ENCODE results near the gene CLEC1A. TPM values are rescaled to one million over a fixed set of nuclear protein-coding genes. Genes with fewer than 3 reads are reported as not detected.

The CLEC1A gene
- polyA plus RNA-seq, 1 of the 3 experiments (the other 2 are of a cell fraction) = not detected

DNA sequence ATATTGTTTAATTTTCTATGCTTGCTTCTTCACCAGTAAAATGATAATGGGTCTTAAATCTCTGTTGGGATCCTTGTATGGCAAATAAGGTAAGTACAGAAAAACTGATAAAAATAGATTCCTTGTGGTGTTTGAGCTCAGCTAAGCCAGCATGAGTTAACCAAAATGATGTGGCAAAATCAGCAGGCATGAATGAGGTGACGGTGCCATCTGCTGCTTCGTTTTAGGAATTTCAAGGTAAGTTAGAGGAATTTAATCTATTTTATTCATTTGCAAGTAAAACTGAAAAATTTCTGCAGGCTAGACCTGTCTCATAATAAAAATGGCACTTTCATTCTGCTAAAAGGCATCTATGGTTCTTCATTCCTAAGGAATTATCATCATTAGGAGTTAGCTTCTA is 41.2 kb upstream of the CLEC1A start (continued):
- no peak for TF ChIP-seq JUND (IDR thresholded peaks at IDR 0.05)

DNA sequence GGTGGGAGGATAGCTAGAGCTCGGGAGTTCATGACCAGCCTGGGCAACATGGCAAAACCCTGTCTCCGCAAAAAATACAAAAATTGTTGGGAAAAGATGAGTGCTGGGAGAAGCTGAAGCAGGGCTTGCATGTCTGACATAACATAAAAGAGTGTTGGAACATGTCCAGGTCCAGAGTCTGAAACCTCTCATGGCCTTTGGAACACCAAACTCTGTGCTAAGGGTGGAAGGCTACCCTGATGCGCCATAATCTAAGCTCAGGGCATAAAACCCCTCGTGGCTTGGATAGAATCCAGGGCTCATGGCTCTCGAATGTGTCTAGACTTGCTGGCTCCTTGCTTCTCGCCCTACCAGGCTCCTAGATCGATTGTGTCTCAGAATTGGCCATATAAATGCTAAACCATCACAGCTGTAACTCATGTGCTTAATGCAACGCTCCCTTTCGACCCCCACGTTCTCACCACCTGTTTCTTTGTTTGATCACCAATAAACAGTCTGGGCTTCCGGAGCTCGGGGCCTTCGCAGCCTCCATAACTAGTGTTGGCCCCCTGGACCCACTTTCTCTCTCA is 37.9 kb upstream of the CLEC1A start:
- 28% methylated on average over 10 of the region's 13 CpGs for WGBS (ENCODE audit: low lambda C conversion rate)
- H3K9me2 ChIP-seq = no peaks in the 10 kb centered on the region
- no peak overlapping the region for H3K27ac ChIP-seq (ENCODE audit: low read depth in 2 of 2, low read length in 1 of 2)
- ChIA-PET CTCF (interaction anchor here (1.1 to 2.2 kb wide), 2 partner anchors 15 to 16 kb away, joined by 3 to 11 read pairs; no protein-coding TSS in a partner anchor), POLR2A (no interaction called here)
- H3F3A ChIP-seq (replicated peaks; ENCODE audit: insufficient read depth) = no peaks in the 10 kb centered on the region
- H2AFZ ChIP-seq (ENCODE audit: low read depth) = no peak overlapping the region
- no peaks in the 10 kb centered on the region for H3K36me3 ChIP-seq (replicated peaks in 1 of 2; ENCODE audit: control insufficient read depth in 1 of 2, insufficient read depth in 2 of 2, low read length in 1 of 2)
- peaks cover 18% of the 10 kb centered on the region; the same call in 1 of the 2 replicates for H3K27me3 ChIP-seq (ENCODE audit: insufficient read depth)
- no peaks in the 10 kb centered on the region for H3K79me2 ChIP-seq (ENCODE audit: insufficient read depth)
- H3K9ac ChIP-seq = no peak overlapping the region
- DNase-seq = no peak
- H4K20me1 ChIP-seq (ENCODE audit: insufficient read depth) = no peaks in the 10 kb centered on the region
- H3K9me3 ChIP-seq = no peaks in the 10 kb centered on the region
- no peak overlapping the region for H3K4me3 ChIP-seq (ENCODE audit: low read depth in 2 of 2, low read length in 1 of 2)
- TF ChIP-seq FOSL2 (IDR thresholded peaks at IDR 0.05; ENCODE audit: borderline replicate concordance, low read depth) (no peak), TEAD4 (IDR thresholded peaks at IDR 0.05; ENCODE audit: borderline replicate concordance, insufficient read depth) (no peak), TAF1 (IDR thresholded peaks at IDR 0.05; ENCODE audit: borderline replicate concordance, low read depth, low read length) (no peak), SIN3A (IDR thresholded peaks at IDR 0.05; ENCODE audit: borderline replicate concordance, low read depth, low read length) (no peak), TCF12 (IDR thresholded peaks at IDR 0.05) (no peak), POLR2AphosphoS5 (IDR thresholded peaks at IDR 0.05; ENCODE audit: low read depth, low read length) (no peak), RAD21 (IDR thresholded peaks at IDR 0.05; ENCODE audit: low read length) (no peak), MEF2A (IDR thresholded peaks at IDR 0.05; ENCODE audit: borderline replicate concordance, low read depth) (no peak), NFIC (IDR thresholded peaks at IDR 0.05; ENCODE audit: borderline replicate concordance) (no peak), FOXJ3 (CRISPR knock-in tag; IDR thresholded peaks at IDR 0.05) (no peak), YY1 (IDR thresholded peaks at IDR 0.05; ENCODE audit: low read depth) (no peak), EP300 (IDR thresholded peaks at IDR 0.05; ENCODE audit: borderline replicate concordance in 1 of 2, low read depth in 1 of 2, low read length in 1 of 2) (no peak), MXI1 (IDR thresholded peaks at IDR 0.05; ENCODE audit: low read depth, low read length) (no peak), ELF1 (IDR thresholded peaks at IDR 0.05) (no peak)
- TF ChIP-seq, protein P1, sequence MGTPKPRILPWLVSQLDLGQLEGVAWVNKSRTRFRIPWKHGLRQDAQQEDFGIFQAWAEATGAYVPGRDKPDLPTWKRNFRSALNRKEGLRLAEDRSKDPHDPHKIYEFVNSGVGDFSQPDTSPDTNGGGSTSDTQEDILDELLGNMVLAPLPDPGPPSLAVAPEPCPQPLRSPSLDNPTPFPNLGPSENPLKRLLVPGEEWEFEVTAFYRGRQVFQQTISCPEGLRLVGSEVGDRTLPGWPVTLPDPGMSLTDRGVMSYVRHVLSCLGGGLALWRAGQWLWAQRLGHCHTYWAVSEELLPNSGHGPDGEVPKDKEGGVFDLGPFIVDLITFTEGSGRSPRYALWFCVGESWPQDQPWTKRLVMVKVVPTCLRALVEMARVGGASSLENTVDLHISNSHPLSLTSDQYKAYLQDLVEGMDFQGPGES (IDR thresholded peaks at IDR 0.05; ENCODE audit: low read depth, low read length) = no peak
- no peaks in the 10 kb centered on the region for H3K4me1 ChIP-seq (ENCODE audit: control insufficient read depth in 1 of 2, insufficient read depth in 2 of 2, low read depth in 1 of 2, low read length in 1 of 2)
- no peak overlapping the region for H3K4me2 ChIP-seq

DNA sequence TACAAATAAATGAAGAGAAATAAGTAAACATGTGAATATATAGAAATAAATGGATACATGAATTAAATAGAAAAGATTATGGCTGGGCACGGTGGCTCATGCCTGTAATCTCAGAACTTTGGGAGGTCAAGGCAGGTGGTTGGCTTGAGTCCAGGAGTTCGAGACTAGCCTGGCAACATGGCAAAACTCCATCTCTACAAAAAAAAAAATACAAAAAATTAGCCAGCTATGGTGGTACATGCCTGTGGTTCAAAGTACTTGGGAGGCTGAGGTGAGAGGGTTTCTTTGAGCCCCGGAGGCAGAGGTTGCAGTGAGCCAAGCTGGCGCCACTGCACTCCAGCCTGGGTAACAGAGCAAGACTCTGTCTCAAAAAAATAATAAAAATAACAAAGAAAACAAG is 36.3 kb upstream of the CLEC1A start:
- no peak for DNase-seq
- Histone ChIP-seq H3K4me2 (no peak overlapping the region), H3K36me3 (replicated peaks in 1 of 2; ENCODE audit: control insufficient read depth in 1 of 2, insufficient read depth in 2 of 2, low read length in 1 of 2) (no peaks in the 10 kb centered on the region), H2AFZ (ENCODE audit: low read depth) (no peak overlapping the region), H4K20me1 (ENCODE audit: insufficient read depth) (no peaks in the 10 kb centered on the region), H3K4me3 (ENCODE audit: low read depth in 2 of 2, low read length in 1 of 2) (no peak overlapping the region), H3K9me2 (no peaks in the 10 kb centered on the region), H3K4me1 (ENCODE audit: control insufficient read depth in 1 of 2, insufficient read depth in 2 of 2, low read depth in 1 of 2, low read length in 1 of 2) (no peaks in the 10 kb centered on the region), H3K27me3 (ENCODE audit: insufficient read depth) (peaks cover 14% of the 10 kb centered on the region; the same call in 1 of the 2 replicates), H3K9me3 (no peaks in the 10 kb centered on the region), H3F3A (replicated peaks; ENCODE audit: insufficient read depth) (no peaks in the 10 kb centered on the region), H3K27ac (ENCODE audit: low read depth in 2 of 2, low read length in 1 of 2) (no peak overlapping the region), H3K79me2 (ENCODE audit: insufficient read depth) (no peaks in the 10 kb centered on the region), H3K9ac (no peak overlapping the region)
- POLR2A ChIA-PET = no interaction called here
- WGBS (ENCODE audit: low lambda C conversion rate) = 7% methylated on average over 4 of the region's 4 CpGs
- CTCF ChIA-PET = interaction anchor here (0.9 to 1.0 kb wide), 2 partner anchors 18 to 384 kb away, joined by 4 to 5 read pairs; no protein-coding TSS in a partner anchor
- TF ChIP-seq TAF1 (IDR thresholded peaks at IDR 0.05; ENCODE audit: borderline replicate concordance, low read depth, low read length) = no peak
- TF ChIP-seq RXRA (IDR thresholded peaks at IDR 0.05; ENCODE audit: borderline replicate concordance, low read depth) = no peak
- no peak for TF ChIP-seq EP300 (IDR thresholded peaks at IDR 0.05; ENCODE audit: borderline replicate concordance in 1 of 2, low read depth in 1 of 2, low read length in 1 of 2)
- no peak for TF ChIP-seq GATA2 (CRISPR knock-in tag; IDR thresholded peaks at IDR 0.05)
- no peak for TF ChIP-seq TCF12 (IDR thresholded peaks at IDR 0.05)
- TF ChIP-seq GABPA (IDR thresholded peaks at IDR 0.05; ENCODE audit: low read depth) = no peak
- no peak for TF ChIP-seq JUND (IDR thresholded peaks at IDR 0.05)
- TF ChIP-seq ELF1 (IDR thresholded peaks at IDR 0.05) = no peak
